GM19099 (cell line): Measurements from ENCODE around the gene EMP2.

Experiments used
- POLR2A ChIP-seq: IDR thresholded peaks from 3 replicates; pipeline ENCODE4 v1.6.1; 2011; ENCODE audit warnings: low read depth; ENCODE audit not compliant: insufficient read length; ENCODE audit errors: extremely low read depth

Gene EMP2

DNA sequence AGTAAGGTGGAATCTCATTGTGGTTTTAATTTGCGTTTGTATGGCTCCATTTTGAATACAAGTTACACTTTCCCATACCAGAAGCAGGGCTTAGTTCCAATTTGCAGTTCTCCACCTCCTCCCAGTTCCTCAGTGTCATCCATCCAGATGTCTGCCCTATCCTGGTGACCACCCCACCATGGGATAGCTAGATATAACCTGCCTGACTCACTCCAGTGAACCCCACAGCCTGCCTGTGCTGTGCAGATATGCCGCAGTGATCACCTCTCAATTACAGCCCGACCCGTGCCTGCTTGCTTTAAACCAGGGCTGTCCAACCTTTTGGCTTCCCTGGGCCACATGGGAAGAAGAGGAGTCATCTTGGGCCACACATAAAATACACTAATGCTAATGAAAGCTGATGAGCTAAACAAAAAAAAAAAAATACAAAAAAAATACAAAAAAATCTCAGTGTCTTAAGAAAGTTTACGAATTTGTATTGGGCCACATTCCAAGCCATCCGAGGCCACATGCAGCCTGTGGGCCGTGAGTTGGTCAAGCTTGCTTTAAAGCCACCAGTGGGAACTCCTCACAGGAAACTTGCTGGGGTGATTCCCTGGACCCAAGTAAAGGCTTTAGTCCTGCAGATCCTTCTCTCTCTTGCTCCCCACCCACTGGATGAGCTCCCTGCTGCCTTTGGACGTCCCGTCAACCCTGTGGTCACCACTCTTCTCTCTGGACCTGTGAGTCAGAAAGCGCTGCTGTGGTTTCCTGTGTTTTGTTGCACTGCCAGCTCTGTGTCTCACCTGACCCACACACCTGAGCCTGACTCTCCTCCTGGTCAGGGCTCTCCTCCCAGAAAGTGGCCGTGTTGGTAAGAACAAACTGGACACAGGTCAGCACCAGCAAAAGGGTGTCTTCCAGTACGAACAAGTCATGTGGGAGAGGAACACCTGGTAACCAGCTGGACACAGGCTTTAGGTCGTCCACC, 83.0 kb downstream of the EMP2 start:
- no peak for TF ChIP-seq POLR2A

DNA sequence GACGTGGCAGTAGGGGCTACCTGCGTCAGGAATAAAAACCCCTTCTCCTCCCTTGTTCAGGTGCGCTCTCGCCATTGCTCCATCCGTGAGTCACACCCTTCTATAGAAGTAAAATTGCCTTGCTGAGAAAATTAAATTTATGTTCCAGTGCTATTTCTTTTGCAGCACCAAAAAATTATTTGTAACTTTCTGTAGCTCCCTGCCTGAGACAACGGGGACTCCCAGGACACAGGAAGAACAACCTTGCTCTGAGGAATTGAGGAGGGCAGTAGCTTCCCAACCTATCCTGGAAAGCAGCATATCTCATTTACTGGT, 85.4 kb downstream of the EMP2 start:
- TF ChIP-seq POLR2A: no peak

DNA sequence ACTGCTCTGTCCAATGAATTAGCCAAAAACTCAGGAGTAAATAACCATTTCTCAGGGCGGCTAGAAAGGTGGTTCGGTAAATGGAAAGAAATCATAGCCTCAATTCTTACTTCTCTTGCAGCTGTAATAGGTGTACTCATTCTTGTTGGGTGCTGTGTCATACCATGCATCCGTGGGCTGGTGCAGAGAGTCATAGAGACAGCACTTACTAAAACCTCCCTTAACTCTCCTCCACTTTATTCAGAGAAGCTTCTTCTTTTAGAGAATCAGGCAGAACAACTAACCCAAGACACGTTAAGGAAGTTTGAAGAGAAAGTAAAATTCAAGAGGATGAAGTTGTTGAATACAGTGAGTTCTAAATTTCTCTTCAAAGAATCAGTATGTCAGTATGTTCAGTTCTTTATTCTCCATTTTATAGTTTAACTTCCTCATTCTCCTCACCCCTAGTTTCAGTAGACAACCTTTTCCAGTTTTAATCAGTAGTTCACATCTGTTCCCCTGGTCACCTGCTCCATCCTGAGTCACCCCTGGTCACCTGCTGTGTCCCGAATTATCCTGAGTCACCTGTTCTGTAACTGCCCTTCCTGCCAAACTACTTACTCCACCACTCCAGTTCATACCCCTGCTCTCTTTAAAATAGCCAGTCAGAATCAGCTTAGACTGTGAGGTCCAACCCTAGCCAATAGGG, 85.9 kb downstream of the EMP2 start:
- no peak for TF ChIP-seq POLR2A

DNA sequence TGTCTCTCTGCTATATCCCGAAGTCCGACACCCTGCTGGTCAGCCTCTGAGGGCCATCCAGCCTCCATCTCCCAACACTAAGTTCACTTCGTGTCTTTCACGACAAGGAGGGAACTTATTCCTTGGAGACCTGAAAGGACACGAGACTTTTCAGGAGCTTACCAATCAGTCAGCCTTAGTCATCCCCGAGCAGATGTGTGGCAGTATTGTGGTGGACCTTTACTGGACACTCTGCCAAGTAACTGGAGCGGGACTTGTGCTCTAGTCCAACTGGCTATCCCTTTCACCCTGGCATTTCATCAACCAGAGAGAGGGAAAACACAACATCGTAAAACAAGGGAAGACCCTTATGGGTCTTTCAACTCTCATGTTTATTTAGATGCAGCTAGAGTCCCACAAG, 87.1 kb downstream of the EMP2 start:
- TF ChIP-seq POLR2A: no peak

DNA sequence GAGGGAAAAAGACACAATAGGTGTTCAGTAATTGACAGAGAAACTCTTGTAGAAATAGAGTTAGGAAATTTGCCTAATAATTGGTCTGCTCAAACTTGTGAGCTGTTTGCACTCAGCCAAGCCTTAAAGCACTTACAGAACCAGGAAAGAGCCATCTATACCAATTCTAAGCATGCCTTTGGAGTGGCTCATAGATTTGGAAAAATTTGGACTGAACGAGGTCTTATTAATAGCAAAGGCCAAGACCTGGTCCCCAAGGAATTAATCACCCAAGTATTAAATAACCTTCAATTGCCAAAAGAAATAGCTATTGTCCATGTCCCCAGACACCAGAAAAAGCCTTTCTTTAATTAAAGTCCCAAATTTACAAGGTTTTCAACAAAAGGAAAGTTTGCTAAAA, 90.3 kb downstream of the EMP2 start:
- no peak for TF ChIP-seq POLR2A

DNA sequence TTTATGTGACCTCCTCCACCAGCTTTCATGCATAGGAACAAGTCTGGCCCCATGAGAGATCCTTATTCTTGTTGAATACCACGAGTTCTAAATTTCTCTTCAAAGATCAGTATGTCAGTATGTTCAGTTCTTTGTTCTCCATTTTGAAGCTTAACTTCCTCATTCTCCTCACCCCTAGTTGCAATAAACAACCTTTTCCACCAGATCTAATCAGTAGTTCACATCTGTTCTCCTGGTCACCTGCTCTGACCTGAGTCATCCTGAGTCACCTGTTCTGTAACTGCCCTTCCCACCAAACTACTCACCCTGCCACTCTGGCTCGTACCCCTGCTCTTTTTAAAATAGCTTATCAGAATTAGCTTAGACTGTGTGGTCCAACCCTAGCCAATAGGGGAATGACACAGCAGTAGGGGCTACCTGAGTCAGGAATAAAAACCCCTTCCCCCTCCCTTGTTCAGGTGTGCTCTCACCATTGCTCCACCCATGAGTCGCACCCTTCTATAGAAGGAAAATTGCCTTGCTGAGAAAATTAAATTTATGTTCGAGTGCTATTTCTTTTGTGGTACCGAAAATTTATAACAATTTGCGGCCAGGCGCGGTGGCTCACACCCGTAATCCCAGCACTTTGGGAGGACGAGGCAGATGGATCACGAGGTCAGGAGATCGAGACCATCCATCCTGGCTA, 94.6 kb downstream of the EMP2 start:
- no peak for TF ChIP-seq POLR2A

DNA sequence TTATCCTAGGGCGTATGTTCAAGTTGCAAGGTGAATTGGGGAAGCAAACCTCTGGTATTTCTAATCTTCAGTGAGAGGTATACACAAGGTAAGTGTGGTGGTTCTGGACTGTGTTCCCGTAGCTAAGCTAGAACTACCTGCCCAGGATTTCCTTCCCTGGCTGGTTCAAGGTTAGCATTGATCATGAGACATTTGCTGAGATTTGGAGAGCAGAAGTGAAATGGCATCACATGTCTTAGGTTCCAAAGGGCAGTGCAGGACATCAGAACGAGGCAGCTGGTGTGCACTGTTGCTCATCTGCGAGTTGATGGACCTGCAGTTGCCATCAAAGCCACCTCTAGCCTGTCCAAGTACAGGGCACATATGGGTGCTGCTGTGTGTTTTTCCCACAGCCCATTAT, 95.2 kb downstream of the EMP2 start:
- TF ChIP-seq POLR2A: no peak

DNA sequence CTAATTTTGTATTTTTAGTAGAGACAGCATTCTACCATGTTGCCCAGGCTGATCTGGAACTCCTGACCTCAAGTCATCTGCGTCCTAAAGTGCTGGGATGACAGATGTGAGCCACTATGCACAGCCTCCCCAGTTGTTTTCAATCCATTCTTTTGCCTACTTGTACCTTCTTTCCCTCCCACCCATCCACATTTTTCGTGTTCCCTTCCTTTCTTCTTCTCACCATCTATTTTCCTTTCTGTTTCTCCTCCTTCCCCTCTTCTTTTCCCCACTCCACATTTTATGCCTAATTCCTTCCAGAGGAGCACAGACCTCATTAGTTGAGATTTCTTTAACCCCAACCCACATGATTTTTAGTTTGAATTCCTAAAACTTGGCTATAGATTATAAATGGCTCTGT, 100.2 kb downstream of the EMP2 start:
- TF ChIP-seq POLR2A: no peak
